ENCODE measurements around the gene MBNL1.
"Not testable (repeated sequence)": the region's sequence is repeated elsewhere in the genome, so short reads cannot be mapped to it uniquely, and the experiment has no call there.

- not testable (repeated sequence) for TF ChIP-seq CTCF, POLR2A (IDR thresholded peaks at IDR 0.05)
These were observed 171.5 kb downstream of the MBNL1 start for GRCh38 chr3:152440243-152440642.
